ENCODE data around the gene CASTOR2.
"Not testable (repeated sequence)": the region's sequence is repeated elsewhere in the genome, so short reads cannot be mapped to it uniquely, and the experiment has no call there.

CASTOR2 gene

GRCh38 chr7:74964511-74965119 is at the start of gene CASTOR2:
Gene CASTOR2 (plus strand): TSS chr7:74964705. CDS start chr7:74964986, 281 bp downstream.
- not testable (repeated sequence) for DNase-seq

GRCh38 chr7:74922321-74922890 is 42.1 kb upstream of the CASTOR2 start:
- DNase-seq: not testable (repeated sequence)

- not testable (repeated sequence) for DNase-seq
Observed at GRCh38 chr7:74923644-74924043, 40.9 kb upstream of the CASTOR2 start.

GRCh38 chr7:74926968-74927367 is 37.5 kb upstream of the CASTOR2 start:
- DNase-seq: not testable (repeated sequence)

GRCh38 chr7:74931563-74932328 is 32.8 kb upstream of the CASTOR2 start:
- DNase-seq: not testable (repeated sequence)

GRCh38 chr7:74939429-74939828 is 25.1 kb upstream of the CASTOR2 start:
- DNase-seq: not testable (repeated sequence)

GRCh38 chr7:74941302-74942069 is 23.0 kb upstream of the CASTOR2 start:
- not testable (repeated sequence) for DNase-seq

- not testable (repeated sequence) for DNase-seq
Observed at GRCh38 chr7:74943923-74944322, 20.6 kb upstream of the CASTOR2 start.

GRCh38 chr7:74947741-74948140 is 16.8 kb upstream of the CASTOR2 start:
- not testable (repeated sequence) for DNase-seq

GRCh38 chr7:74953774-74954173 is 10.7 kb upstream of the CASTOR2 start:
- not testable (repeated sequence) for DNase-seq

GRCh38 chr7:74958328-74958727 is 6.2 kb upstream of the CASTOR2 start:
- DNase-seq: not testable (repeated sequence)

GRCh38 chr7:74963704-74964510 is 598 bp upstream of the CASTOR2 start:
- DNase-seq: not testable (repeated sequence)

GRCh38 chr7:74966208-74966854 is 1.8 kb downstream of the CASTOR2 start:
- not testable (repeated sequence) for DNase-seq

- not testable (repeated sequence) for DNase-seq
Observed at GRCh38 chr7:74966909-74967308, 2.4 kb downstream of the CASTOR2 start.

- DNase-seq: not testable (repeated sequence)
Observed at GRCh38 chr7:74971431-74971830, 6.9 kb downstream of the CASTOR2 start.

- DNase-seq: not testable (repeated sequence)
Observed at GRCh38 chr7:74972377-74972776, 7.9 kb downstream of the CASTOR2 start.

GRCh38 chr7:74975959-74976358 is 11.5 kb downstream of the CASTOR2 start:
- DNase-seq: not testable (repeated sequence)

- not testable (repeated sequence) for DNase-seq
Observed at GRCh38 chr7:74977523-74977922, 13.0 kb downstream of the CASTOR2 start.

- not testable (repeated sequence) for DNase-seq
Observed at GRCh38 chr7:74988436-74988835, 23.9 kb downstream of the CASTOR2 start.

GRCh38 chr7:74993121-74993520 is 28.6 kb downstream of the CASTOR2 start:
- no peak for DNase-seq

- not testable (repeated sequence) for DNase-seq
Observed at GRCh38 chr7:74994869-74995543, 30.5 kb downstream of the CASTOR2 start.

All from NCI-H526 treated with DMSO at 0.1 percent for 48 hours (cell line).